B cell (primary cell): Measurements from ENCODE around the gene RAI1. TPM values are rescaled to one million over a fixed set of nuclear protein-coding genes. Genes with fewer than 3 reads are reported as not detected.

Experiments used
- ATAC-seq: fragments of 200-7000 bp; cut with Tn5 transposase; one replicate; pipeline ENCODE4 v1.10.0; 2021; ENCODE audit warnings: low read depth, mild to moderate bottlenecking, moderate number of reproducible peaks, moderate library complexity
- CTCF ChIA-PET: fragments of 350-600 bp; sonication (Branson Sonifier 250); formaldehyde crosslinking; loops from one replicate; lab custom pipeline; 2021; ENCODE audit warnings: antibody characterized with exemption, inconsistent platforms; lab: Charles Lee
- POLR2A ChIA-PET: fragments of 350-600 bp; sonication (Branson Sonifier 250); formaldehyde crosslinking; loops from one replicate; lab custom pipeline; 2021; ENCODE audit warnings: antibody characterized with exemption; lab: Charles Lee
- DNase-seq: peaks from one replicate; pipeline ENCODE4 v3.0.0; 2013
- H2AFZ ChIP-seq: 2 replicates; pipeline ENCODE4 v1.6.1; 2012; ENCODE audit warnings: mild to moderate bottlenecking, low read depth, low read length; ENCODE audit not compliant: insufficient read depth, poor library complexity, severe bottlenecking
- H3K27ac ChIP-seq, 2 donors: 1 replicate in 1 of 2; 2 replicates in 1 of 2; pipeline ENCODE4 v1.5.1; 2012 to 2013; ENCODE audit warnings: low read length in 2 of 2, mild to moderate bottlenecking in 2 of 2, moderate library complexity in 1 of 2
- H3K27me3 ChIP-seq, 4 experiments: fragments of 200-600 bp in 1 of 4; sonication (generic) in 1 of 4; replicated peaks in 1 of 4; 1 replicate in 2 of 4; 2 replicates in 2 of 4; pipeline versions ENCODE4 v1.6.1 to v1.7.0; 2013 to 2016; ENCODE audit warnings: low read length in 3 of 4, mild to moderate bottlenecking in 2 of 4, mixed read lengths in 1 of 4, moderate library complexity in 1 of 4; ENCODE audit not compliant: insufficient read depth in 4 of 4, control insufficient read depth in 3 of 4; ENCODE audit errors: control extremely low read depth in 1 of 4
- H3K36me3 ChIP-seq, 2 experiments: replicated peaks in 1 of 2; 1 replicate in 1 of 2; 2 replicates in 1 of 2; pipeline versions ENCODE4 v1.6.1 to v1.7.1; 2013; ENCODE audit warnings: low read length in 1 of 2; ENCODE audit not compliant: insufficient read depth in 2 of 2, control insufficient read depth in 1 of 2; ENCODE audit errors: control extremely low read depth in 1 of 2, extremely low read depth in 1 of 2
- H3K4me1 ChIP-seq, 2 donors: fragments of 200-600 bp in 1 of 2; sonication (generic) in 1 of 2; 1 replicate in 1 of 2; 2 replicates in 1 of 2; pipeline versions ENCODE4 v1.5.1 to v1.6.1; 2013 to 2017; ENCODE audit warnings: low read length in 2 of 2; ENCODE audit not compliant: control insufficient read depth in 2 of 2, insufficient read depth in 2 of 2
- H3K4me2 ChIP-seq: replicated peaks from 2 replicates; pipeline ENCODE3; 2012; ENCODE audit warnings: mild to moderate bottlenecking, low read depth, low read length; ENCODE audit not compliant: poor library complexity, severe bottlenecking
- H3K4me3 ChIP-seq, 5 experiments: fragments of 200-600 bp in 1 of 5; sonication (generic) in 1 of 5; 1 replicate in 3 of 5; 2 replicates in 2 of 5; pipeline versions ENCODE4 v1.5.1 to v1.7.0; 2011 to 2016; ENCODE audit warnings: low read length in 4 of 5, mild to moderate bottlenecking in 4 of 5, low read depth in 2 of 5, control low read depth in 1 of 5, moderate library complexity in 1 of 5; ENCODE audit not compliant: insufficient read depth in 1 of 5; ENCODE audit errors: control extremely low read depth in 1 of 5, extremely low read depth in 1 of 5
- H3K79me2 ChIP-seq: fragments of 200-600 bp; sonication (generic); one replicate; pipeline ENCODE4 v1.6.0; 2016; ENCODE audit warnings: low read length; ENCODE audit not compliant: control insufficient read depth, insufficient read depth
- H3K9ac ChIP-seq: fragments of 200-600 bp; sonication (generic); 2 replicates; pipeline ENCODE4 v1.6.1; 2017; ENCODE audit warnings: mild to moderate bottlenecking, low read length, moderate library complexity
- H3K9me3 ChIP-seq, 3 donors: one replicate each; pipeline versions ENCODE4 v1.6.1 to v1.7.1; 2013; ENCODE audit warnings: low read length in 2 of 3; ENCODE audit not compliant: control insufficient read depth in 2 of 3, insufficient read depth in 1 of 3; ENCODE audit errors: control extremely low read depth in 1 of 3
- H4K20me1 ChIP-seq: 2 replicates; pipeline ENCODE4 v1.6.0; 2012; ENCODE audit warnings: mild to moderate bottlenecking, low read length; ENCODE audit not compliant: insufficient read depth, control insufficient read depth, poor library complexity, severe bottlenecking
- H3K27ac Mint-ChIP-seq: one replicate; pipeline ENCODE4 v1.8.0; 2021; ENCODE audit warnings: mixed read lengths
- H3K27me3 Mint-ChIP-seq: one replicate; pipeline ENCODE4 v1.8.0; 2021; ENCODE audit warnings: mixed read lengths
- H3K4me1 Mint-ChIP-seq: one replicate; pipeline ENCODE4 v1.8.0; 2021; ENCODE audit warnings: mixed read lengths
- H3K4me3 Mint-ChIP-seq: one replicate; pipeline ENCODE4 v1.8.0; 2021; ENCODE audit warnings: mixed read lengths
- H3K9me3 Mint-ChIP-seq: one replicate; pipeline ENCODE4 v1.8.0; 2022; ENCODE audit warnings: mixed read lengths; ENCODE audit not compliant: insufficient read depth
- CTCF ChIP-seq: fragments of 200-600 bp; IDR thresholded peaks from one replicate; pipeline ENCODE4 v1.8.0; 2022; ENCODE audit warnings: antibody characterized with exemption, mild to moderate bottlenecking
- EZH2 ChIP-seq: IDR thresholded peaks from 2 replicates; pipeline ENCODE4 v1.6.1; 2012; ENCODE audit warnings: borderline replicate concordance, low read depth, mild to moderate bottlenecking, moderate library complexity, low read length; ENCODE audit not compliant: insufficient read depth, poor library complexity, severe bottlenecking
- WGBS: methylation state at CpG from one replicate; pipeline ENCODE4 v1.1.5; 2013; ENCODE audit warnings: missing lambda C conversion rate; ENCODE audit not compliant: insufficient coverage; 5-methylcytosine and 5-hydroxymethylcytosine counted together
- intact Hi-C: fragments of 100-400 bp; cut with micrococcal nuclease; formaldehyde crosslinking; loops from one replicate; pipeline ENCODE4 v1.10.0; 2022
- polyA plus RNA-seq: library from polyadenylated mRNA; depleted of rRNA; stranded (reverse); fragments of >200 nt; gene quantifications from 2 replicates; pipeline ENCODE4 v1.2.3, GENCODE V29; 2012
- total RNA-seq, 2 donors: library from RNA; stranded (reverse); fragments of 120-200 nt in 1 of 2; gene quantifications; 1 replicate in 1 of 2; 2 replicates in 1 of 2; pipeline versions ENCODE4 v1.2.3 to v1.2.4, GENCODE V29; 2013 to 2022

Gene RAI1
- total and polyA plus RNA-seq, 2 donors (not counting 1 experiment from before 2014, with no cell fraction given): 4.7 to 34.0 TPM

- Mint-ChIP-seq H3K4me1 (peaks cover 74% of the 10 kb centered on the region), H3K9me3 (no peaks in the 10 kb centered on the region), H3K27me3 (no peaks in the 10 kb centered on the region), H3K4me3 (no peak overlapping the region), H3K27ac (peak overlapping the region; percentile 74)
- DNase-seq (no peak), ATAC-seq (no peak)
- intact Hi-C loops: loop anchor here (5.0 kb wide), 2 partner anchors 163 to 332 kb away; partner anchors contain the start of genes DRG2 and PEMT
- Histone ChIP-seq H4K20me1 (no peaks in the 10 kb centered on the region), H3K79me2 (peaks cover 69% of the 10 kb centered on the region), H3K9ac (no peak overlapping the region), H3K36me3 (peaks cover 0 to 3% of the 10 kb centered on the region in 2 experiments), H3K27me3 (no peaks in the 10 kb centered on the region), H3K4me3 (no peak overlapping the region), H3K4me1 (peaks cover 74 to 85% of the 10 kb centered on the region in 2 donors), H3K9me3 (peaks cover 0 to 6% (median 0%) of the 10 kb centered on the region in 3 donors), H3K27ac (peak overlapping the region; percentile 27 to 93), H2AFZ (no peak overlapping the region), H3K4me2 (peak overlapping the region; percentile 81)
- TF ChIP-seq EZH2 (no peak), CTCF (no peak)
- POLR2A ChIA-PET: interaction anchor here (0.9 kb wide), 1 partner anchor 18 kb away, joined by 3 read pairs; no protein-coding TSS in a partner anchor
- CTCF ChIA-PET: interaction anchor here (0.6 to 1.3 kb wide), 2 partner anchors 21 to 56 kb away, joined by 3 to 7 read pairs; no protein-coding TSS in a partner anchor
- WGBS: 88% methylated on average over 6 of the region's 11 CpGs
Measured at GRCh38 chr17:17754719-17755686, 73.7 kb downstream of the RAI1 start.
